HG03432 (cell line): Measurements from ENCODE around the gene C19orf53.

Experiments used
- ATAC-seq: cut with Tn5 transposase; IDR thresholded peaks from one replicate; pipeline ENCODE4 v1.9.1; 2021; ENCODE audit warnings: mild to moderate bottlenecking, moderate library complexity; ENCODE audit not compliant: unreplicated experiment

Gene C19orf53

GRCh38 chr19:13795595-13796300, 21.5 kb downstream of the C19orf53 start:
- peak; percentile 44 for ATAC-seq

DNA sequence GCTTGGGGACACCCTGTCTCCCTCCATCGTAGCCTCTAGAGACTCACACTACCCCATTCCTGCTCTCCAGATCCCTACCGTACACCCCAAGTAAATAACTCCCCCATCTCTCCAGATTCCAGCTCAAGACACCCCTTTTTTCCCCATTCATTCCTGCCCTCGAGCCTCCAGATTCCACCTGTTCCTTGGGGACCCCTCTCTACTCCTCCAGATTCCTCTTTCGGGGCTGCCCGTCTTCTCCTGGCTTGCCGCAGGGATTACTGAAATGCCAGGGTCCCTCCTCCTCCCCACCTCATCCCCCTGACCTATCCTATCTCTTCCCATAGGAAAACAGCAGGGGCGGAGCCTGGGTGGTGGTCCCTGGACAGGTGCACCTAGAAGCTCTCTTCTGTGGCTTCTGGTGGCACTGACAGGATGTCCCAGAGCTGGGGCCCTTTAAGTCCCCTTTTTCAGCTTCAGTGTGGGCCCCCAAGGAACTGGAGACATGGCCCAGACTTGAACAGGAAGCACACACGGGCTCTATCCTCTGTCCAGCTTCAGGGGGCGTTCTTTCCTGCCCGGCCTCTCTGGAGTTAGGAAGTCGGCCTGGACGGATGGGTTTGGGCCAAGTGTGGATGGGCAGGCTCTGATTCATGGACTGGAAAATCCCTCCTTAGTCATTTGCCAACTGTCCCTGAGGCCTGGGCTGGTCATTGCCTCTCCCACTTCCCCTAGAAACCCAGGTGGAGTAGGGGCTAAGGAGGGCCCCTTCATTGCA, 22.2 kb downstream of the C19orf53 start:
- no peak for ATAC-seq

- ATAC-seq = no peak
Measured at GRCh38 chr19:13797058-13797440, 22.8 kb downstream of the C19orf53 start.

- no peak for ATAC-seq
Measured at GRCh38 chr19:13797870-13798269, 23.6 kb downstream of the C19orf53 start.

- no peak for ATAC-seq
Measured at GRCh38 chr19:13799669-13800068, 25.4 kb downstream of the C19orf53 start.

- ATAC-seq = no peak
Measured at GRCh38 chr19:13803038-13803437, 28.8 kb downstream of the C19orf53 start.

- no peak for ATAC-seq
Measured at GRCh38 chr19:13804830-13805683, 30.8 kb downstream of the C19orf53 start.

DNA sequence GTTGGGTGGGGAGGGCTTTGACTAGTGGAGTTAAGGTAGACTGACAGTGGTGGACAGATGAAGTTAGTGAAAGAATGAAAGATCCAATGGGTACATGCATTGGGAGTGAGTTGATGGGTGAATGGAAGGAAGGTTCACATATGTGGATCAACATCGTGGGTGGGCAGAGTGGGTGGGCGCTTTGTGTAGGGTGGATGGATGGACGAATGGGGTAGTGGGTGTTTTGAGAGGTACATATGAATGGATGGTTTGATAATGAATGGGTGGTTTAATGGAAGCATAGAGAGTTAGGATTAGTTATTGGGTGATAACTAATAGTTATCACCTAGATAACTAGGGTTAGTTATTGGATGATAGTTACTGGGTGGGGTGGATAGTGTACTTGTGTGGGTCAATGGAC, 32.5 kb downstream of the C19orf53 start:
- no peak for ATAC-seq

GRCh38 chr19:13807421-13808021, 33.3 kb downstream of the C19orf53 start:
- no peak for ATAC-seq

DNA sequence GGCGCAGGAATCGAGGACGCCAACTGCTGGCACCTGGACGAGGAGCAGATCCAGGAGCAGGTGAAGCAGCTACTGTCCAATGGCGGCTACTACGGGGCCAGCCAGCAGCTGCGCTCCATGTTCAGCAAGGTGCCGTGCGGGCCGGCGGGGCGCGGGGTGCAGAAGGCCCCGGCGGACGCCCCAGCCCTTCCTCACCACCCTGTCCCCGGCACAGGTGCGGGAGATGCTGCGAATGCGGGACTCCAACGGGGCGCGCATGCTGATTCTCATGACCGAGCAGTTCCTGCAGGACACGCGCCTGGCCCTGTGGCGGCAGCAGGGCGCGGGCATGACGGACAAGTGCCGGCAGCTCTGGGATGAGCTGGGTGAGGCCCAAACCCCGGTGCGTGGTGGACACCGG, 34.6 kb downstream of the C19orf53 start:
- no peak for ATAC-seq

DNA sequence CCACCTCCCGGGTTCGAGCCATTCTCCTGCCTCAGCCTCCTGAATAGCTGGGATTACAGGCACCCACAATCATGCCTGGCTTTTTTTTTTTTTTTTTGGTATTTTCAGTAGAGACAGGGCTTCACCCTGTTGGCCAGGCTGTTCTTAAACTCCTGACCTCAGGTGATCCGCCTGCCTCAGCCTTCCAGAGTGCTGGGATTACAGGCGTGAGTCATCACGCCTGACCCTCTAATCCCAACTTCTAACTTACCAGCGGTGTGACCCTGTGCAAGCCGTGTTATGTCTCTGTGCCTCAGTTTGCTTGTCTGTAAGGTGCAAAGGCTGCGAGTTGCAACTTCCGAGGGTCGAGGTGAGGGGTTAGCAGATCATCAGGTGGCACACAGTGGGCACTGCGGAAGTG, 38.3 kb downstream of the C19orf53 start:
- ATAC-seq = no peak

GRCh38 chr19:13813147-13813546, 38.9 kb downstream of the C19orf53 start:
- ATAC-seq = no peak

DNA sequence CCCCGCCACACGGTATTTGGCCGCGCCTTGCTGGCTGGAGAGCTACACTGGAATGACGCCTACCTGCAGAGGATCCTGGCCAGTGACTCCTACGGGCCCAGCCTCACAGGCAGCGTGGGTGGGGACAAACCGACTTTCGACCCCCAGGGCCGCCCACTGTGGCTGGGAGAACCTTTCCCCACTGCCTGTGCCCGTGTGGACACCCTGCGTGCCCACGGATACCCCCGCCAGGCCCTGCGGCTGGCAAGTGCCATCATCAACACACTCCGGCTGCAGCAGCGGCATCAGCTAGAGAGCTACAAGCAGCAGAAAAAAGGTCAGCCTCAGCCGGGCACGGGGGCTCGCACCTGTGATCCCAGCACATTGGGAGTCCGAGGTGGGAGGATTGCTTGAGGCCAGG, 40.3 kb downstream of the C19orf53 start:
- ATAC-seq = no peak

DNA sequence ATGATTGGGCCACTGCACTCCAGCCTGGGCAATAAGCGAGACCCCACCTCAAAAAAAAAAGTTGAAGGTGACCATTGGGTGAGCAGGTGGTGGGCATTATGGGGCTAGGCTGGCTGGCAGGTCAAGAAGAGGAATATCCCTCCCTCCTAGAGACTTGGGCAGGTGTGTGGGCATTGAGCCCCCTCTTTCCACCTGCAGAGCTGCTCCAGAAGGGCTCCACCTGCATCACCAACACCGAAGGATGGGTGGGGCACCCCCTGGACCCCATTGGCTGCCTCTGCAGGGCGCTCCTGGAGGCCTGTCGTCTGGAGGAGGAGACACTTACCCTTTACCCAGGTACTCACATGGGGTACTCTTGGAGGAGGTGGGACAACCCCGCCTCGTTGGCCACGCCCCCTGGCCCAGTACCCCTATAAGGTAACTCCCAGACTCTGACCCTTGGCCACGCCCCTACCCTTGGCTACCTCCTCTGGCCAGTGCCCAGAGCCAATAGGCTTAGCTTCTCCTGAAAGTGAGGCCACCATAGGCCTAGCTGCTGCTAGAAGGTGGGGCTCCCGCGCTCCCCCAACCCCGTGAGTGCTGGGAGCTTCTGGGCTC, 42.9 kb downstream of the C19orf53 start:
- ATAC-seq = no peak

- ATAC-seq = no peak
Measured at GRCh38 chr19:13817615-13818371, 43.5 kb downstream of the C19orf53 start.

DNA sequence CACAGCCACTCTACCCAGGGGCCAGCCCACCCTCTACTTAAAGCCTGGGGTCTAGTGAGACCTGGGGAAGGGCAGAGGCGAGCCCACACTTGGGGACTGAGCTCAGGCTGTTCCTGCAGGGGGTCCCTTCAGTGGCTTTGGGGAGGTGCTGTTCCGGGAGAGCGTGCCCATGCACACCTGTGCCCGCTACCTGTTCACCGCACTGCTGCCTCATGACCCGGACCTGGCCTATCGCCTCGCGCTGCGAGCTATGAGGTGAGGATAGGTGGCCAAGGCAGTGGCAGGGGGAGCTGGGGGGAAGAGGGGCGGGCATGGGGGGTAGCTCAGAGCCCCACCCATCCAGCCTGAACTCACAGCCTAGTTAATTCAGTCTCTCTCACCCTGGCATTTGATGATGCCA, 45.0 kb downstream of the C19orf53 start:
- no peak for ATAC-seq

- ATAC-seq = no peak
Measured at GRCh38 chr19:13821292-13821691, 47.0 kb downstream of the C19orf53 start.

GRCh38 chr19:13823256-13823655, 49.0 kb downstream of the C19orf53 start:
- ATAC-seq = no peak

GRCh38 chr19:13823901-13824300, 49.6 kb downstream of the C19orf53 start:
- ATAC-seq = no peak

- ATAC-seq = no peak
Measured at GRCh38 chr19:13824703-13825102, 50.4 kb downstream of the C19orf53 start.
